GM19372 (cell line): Measurements from ENCODE around the gene DSCAM.
"Not testable (repeated sequence)": the region's sequence is repeated elsewhere in the genome, so short reads cannot be mapped to it uniquely, and the experiment has no call there.

Experiments used
- ATAC-seq: cut with Tn5 transposase; IDR thresholded peaks from one replicate; pipeline ENCODE4 v1.9.1; 2021; ENCODE audit warnings: mild to moderate bottlenecking, low read depth, moderate library complexity; ENCODE audit not compliant: unreplicated experiment

DSCAM gene

GRCh38 chr21:40271164-40271563 is 575.8 kb downstream of the DSCAM start:
- no peak for ATAC-seq

DNA sequence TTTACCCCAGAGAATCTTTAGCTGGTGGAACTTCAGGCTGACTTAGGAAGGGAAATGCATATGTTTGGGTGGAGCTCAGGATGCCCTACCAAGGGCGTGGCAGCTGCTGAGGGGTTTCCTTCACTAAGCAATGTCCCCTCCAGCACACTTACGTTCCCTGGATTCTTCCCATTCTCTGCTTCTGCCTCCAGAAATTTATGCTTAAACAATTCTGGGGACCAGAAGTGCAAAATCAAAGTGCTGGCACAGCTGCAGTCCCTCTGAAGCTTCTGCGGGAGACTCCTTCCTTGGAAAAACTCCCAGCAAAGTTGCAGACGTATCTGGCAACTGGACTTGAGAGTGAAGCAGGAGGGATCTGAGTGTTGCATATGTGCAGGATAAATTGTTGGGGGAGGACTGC is 576.9 kb downstream of the DSCAM start:
- ATAC-seq, result no peak

- no peak for ATAC-seq
Measured at GRCh38 chr21:40269239-40269638, 577.7 kb downstream of the DSCAM start.

DNA sequence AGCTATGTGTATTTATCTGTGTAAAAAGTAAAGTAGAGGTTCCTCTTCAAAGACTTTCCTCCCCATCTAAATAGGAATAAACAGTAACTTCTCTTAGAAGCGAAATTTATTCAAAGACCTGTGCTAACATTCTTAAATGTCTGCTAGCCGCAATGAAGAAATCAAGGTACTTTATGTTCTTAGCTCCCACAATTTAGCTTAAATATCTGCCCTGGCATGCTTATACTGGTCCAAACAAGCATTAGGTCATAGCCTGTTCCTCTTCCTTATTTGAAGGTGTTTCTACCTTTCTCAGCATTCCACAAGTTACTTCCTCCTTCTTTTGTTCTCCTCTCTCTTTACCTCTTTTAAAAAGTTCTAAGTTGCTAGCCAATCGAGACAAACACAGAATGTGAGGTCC is 588.5 kb downstream of the DSCAM start:
- ATAC-seq, result not testable (repeated sequence)

DNA sequence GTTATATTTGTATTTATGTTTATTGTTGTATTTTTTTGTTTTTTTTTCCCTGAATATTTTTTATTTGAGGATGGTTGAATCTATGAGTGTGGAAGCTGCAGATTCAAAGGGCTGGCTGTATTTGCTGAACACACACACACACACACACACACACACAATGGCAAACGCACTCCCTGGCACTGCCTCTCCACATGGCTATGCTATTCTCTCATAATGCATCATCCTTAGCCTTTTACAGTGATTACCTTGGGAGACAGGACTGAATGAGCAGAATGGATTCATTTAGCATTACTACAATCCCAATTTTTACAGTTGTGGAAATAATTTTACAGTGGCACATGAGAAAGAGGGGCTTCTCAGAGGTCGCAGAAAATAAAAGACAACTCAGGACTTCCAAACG is 589.6 kb downstream of the DSCAM start:
- no peak for ATAC-seq

DNA sequence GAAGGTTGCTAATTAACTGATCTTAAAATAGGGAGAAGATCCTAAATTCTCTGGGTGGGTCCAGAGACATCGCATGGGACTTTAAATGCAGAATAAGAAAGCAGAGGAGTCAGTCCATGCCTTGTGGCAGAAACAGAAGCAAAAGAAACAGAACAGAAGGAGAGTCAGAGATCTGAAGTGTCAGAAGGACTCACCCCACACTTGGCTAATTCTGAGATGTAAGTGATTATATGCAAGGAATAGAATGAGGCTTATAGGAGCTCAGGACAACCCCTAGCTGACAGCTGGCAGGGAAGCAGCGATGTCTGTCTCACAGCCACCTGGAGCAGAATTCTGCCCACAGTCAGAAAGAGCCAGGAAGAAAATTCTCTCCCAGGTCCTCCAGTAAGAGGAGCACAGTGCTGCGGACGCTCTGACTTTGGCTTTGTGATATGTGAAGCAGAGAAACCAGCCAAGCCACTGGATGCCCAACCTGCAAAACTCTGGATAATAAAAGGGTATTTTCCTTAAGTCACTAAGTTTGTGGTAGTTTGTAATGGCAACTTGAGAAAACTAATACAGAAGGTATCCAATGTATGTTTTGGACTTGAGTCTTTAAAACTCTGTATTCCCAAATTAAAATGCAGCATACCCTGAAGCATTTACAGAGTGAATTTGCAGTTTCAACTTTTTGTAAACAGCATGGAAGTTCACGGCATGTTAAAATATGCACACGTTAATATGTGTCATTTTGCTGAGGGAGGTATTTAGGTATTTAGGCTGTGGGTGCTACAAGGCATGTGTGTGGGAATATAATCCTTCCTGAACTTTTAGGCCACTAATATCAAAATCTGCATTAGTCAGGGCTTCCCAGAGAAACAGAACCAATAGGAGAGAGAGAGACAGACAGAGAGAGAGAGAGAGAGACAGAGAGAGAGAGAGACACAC is 591.2 kb downstream of the DSCAM start:
- no peak for ATAC-seq

DNA sequence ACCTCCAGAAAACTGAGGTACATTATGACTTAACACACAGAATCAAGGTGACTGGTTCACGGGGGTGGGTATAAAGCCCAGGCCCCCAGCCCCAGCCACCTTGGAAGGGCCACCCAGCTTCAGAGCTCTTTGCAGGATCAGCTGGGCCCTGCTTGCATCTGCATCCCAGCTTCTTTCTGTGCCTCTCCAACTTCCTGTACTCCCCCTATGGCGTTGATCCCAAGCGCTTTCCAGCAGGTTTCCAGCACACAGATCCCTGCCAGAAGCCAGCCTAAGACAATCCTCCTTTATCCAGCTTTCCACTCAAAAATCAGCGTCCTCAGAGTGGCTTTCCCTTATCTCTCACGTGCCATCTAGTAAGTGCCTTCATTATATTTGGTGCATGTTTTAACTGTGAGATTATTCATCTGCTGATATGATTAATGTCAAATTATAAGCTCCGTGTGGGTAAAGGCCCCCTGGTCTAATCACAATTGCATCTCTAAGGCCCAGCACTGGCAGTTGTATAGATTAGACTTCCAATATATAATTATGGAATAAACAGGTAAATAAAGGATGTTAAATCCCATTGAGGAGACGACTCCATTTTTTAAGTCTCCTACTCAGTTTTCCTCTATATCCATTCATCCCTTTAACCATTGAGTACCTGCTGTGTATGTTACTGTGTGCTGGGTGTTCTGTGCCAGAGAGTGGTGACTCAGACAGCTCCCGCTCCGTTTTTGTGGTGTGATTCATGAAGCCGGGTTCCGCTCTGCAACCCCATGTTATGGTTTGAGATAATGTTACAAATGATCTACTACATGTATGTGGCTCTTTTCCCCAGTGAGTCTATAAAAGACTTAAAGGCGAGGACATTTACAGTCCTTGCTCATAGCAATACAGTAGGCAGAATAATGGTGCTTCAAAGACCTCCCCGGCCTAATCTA is 592.2 kb downstream of the DSCAM start:
- no peak for ATAC-seq

DNA sequence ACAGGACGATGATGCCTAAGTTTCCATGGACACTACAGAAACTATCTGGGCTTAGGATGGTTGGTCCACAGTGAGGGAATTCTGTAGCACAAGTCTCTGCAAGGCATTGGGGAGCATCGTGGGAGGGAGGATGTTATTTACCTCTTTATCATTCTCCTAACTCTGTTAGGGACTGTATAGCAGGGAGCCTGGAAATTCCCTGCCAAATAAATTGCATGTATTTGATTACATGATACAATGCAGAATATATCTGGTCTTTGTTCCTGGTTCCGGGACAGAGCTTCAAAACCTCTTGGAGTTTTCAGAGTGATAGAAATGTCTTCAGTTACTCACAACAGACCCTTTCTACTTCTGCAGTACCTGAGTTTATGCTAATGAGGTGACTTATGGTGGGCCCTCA is 593.8 kb downstream of the DSCAM start:
- no peak for ATAC-seq

GRCh38 chr21:40250514-40251294 is 596.3 kb downstream of the DSCAM start:
- ATAC-seq, result no peak

GRCh38 chr21:40244981-40245380 is 602.0 kb downstream of the DSCAM start:
- ATAC-seq, result no peak

GRCh38 chr21:40243685-40244084 is 603.3 kb downstream of the DSCAM start:
- no peak for ATAC-seq

GRCh38 chr21:40242586-40243265 is 604.2 kb downstream of the DSCAM start:
- no peak for ATAC-seq

DNA sequence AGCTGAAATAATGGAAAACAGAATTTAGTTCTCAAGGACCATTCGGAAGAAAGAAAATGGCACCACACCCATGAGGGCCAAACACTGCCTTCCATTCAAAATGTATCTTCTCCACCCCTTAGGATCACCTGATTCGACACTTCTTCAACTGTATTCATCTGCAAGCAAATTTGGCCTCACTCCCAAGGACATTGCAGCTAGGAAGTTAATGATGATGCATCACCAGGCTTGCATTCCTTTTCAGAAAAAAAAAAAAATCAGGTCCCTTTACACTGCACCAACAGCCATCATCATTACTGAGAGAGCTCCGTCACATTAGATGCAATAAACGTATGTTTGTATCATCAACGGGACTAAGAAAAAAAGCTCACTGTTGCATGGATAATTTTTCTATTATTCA is 611.4 kb downstream of the DSCAM start:
- no peak for ATAC-seq

DNA sequence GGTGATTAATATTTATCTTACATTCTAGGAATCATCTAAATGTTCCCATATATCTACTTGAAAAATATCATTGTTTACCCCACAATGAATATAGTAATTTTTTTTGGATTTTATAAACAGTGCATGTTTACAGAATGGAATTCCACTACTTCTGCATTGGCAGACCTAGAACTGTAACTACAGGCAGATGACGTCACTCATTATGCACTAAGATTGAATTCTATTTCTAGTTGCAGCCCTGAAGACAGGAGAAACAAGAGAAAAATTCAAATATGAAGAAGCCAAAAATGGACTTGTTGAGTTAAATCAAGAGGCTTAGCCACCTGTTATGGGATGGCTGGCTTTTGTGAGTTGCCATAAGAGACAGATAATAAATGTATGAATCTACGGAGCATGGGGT is 615.0 kb downstream of the DSCAM start:
- ATAC-seq, result no peak

GRCh38 chr21:40227096-40227495 is 619.9 kb downstream of the DSCAM start:
- no peak for ATAC-seq

DNA sequence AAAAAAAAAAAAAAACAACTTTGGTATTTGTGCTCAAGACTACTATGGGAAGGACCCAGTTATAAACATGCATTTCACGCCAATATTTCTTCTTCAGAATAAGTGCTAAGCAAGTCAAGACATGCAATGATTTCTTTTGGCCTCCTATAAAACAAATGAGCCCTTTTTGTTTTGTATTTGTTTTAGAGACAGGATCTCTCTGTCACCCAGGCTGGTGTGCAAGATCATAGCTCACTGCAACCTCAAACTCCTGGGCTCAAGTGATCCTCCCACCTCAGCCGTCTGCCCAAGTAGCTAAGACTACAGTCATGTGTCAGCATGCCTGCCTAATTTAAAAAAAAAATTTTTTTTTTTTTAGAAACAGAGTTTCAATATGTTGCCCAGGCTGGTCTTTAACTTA is 631.0 kb downstream of the DSCAM start:
- ATAC-seq, result no peak

GRCh38 chr21:40210251-40210650 is 636.7 kb downstream of the DSCAM start:
- ATAC-seq, result no peak

DNA sequence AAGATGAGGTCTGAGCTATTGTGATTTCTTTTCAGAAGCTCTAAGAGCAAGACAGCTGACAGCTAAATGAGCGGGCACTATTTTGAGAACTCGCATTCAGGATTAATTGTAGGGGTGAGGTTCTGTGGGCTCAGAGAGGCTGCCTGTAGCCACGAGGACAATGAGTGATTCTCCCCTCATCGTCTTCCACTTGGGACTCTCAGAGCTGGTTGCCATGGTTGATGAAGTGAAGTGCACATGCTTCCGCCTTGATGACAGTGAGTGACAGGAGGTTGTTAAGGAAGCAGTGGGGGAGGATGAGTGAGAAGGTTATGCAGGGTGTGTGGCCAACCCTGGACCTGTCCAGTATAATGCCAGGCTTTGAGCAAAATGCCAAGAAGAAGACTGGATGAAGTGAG is 638.0 kb downstream of the DSCAM start:
- no peak for ATAC-seq

DNA sequence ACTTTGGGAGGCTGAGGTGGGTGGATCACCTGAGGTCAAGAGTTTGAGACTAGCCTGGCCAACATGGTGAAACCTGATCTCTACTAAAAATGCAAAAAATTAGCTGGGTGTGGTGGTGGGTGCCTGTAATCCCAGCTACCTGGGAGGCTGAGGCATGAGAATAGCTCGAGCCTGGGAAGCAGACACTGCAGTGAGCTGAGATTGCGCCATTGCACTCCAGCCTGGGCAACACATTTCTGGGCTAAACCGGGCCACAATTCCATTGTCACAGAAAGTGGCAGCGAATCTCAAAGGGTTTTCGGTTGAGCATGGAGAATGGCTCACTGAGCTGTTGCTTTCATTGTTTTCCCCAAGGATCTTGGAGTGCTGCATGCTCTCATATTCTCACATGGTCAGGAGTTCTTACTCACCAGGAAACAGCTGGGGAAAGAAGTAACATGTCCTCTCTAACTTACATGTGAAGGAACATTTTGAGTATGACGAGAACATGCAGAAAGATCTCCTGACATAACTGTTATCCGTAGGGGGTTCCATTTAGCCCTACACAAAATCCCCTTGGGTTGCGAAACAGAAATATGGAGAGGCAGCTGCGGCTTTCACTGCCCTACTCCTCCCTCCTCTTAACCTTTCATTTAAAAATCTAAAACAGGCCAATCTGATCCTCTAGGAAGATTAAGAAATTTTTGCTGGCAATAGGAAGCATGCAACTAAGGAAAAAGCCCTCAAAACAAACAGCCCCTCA is 638.6 kb downstream of the DSCAM start:
- no peak for ATAC-seq
